ENCODE results near the gene IDH3B.
"Not testable (repeated sequence)": the region's sequence is repeated elsewhere in the genome, so short reads cannot be mapped to it uniquely, and the experiment has no call there.

The IDH3B gene

GRCh38 chr20:2698912-2699311 is 34.9 kb upstream of the IDH3B start:
- Histone ChIP-seq H2AFZ (ENCODE audit: low read depth, low read length) (no peak overlapping the region), H3K4me2 (ENCODE audit: low read length) (no peak overlapping the region), H3K79me2 (ENCODE audit: low read length) (no peaks in the 10 kb centered on the region), H3K36me3 (replicated peaks; ENCODE audit: low read depth, low read length) (no peaks in the 10 kb centered on the region), H3K27ac (ENCODE audit: low read length) (no peak overlapping the region), H3K4me1 (ENCODE audit: low read length) (no peaks in the 10 kb centered on the region), H3K9ac (ENCODE audit: low read length) (no peak overlapping the region), H3K27me3 (ENCODE audit: low read depth, low read length) (peaks cover 28% of the 10 kb centered on the region), H4K20me1 (ENCODE audit: insufficient read depth, low read length) (no peaks in the 10 kb centered on the region), H3K4me3 (ENCODE audit: low read length) (no peak overlapping the region), H3K9me3 (ENCODE audit: insufficient read depth, low read length) (no peaks in the 10 kb centered on the region)
- TF ChIP-seq, protein P1, sequence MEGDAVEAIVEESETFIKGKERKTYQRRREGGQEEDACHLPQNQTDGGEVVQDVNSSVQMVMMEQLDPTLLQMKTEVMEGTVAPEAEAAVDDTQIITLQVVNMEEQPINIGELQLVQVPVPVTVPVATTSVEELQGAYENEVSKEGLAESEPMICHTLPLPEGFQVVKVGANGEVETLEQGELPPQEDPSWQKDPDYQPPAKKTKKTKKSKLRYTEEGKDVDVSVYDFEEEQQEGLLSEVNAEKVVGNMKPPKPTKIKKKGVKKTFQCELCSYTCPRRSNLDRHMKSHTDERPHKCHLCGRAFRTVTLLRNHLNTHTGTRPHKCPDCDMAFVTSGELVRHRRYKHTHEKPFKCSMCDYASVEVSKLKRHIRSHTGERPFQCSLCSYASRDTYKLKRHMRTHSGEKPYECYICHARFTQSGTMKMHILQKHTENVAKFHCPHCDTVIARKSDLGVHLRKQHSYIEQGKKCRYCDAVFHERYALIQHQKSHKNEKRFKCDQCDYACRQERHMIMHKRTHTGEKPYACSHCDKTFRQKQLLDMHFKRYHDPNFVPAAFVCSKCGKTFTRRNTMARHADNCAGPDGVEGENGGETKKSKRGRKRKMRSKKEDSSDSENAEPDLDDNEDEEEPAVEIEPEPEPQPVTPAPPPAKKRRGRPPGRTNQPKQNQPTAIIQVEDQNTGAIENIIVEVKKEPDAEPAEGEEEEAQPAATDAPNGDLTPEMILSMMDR (IDR thresholded peaks at IDR 0.05; ENCODE audit: low read depth, low read length), result no peak
- TF ChIP-seq EZH2phosphoT487 (IDR thresholded peaks at IDR 0.05; ENCODE audit: low read depth), result no peak

- H3K9me3 ChIP-seq (ENCODE audit: insufficient read depth, low read length), result no peaks in the 10 kb centered on the region
- no peaks in the 10 kb centered on the region for H4K20me1 ChIP-seq (ENCODE audit: insufficient read depth, low read length)
- H3K4me3 ChIP-seq (ENCODE audit: low read length), result no peak overlapping the region
- no peak overlapping the region for H3K9ac ChIP-seq (ENCODE audit: low read length)
- no peak overlapping the region for H3K4me2 ChIP-seq (ENCODE audit: low read length)
- H3K79me2 ChIP-seq (ENCODE audit: low read length), result no peaks in the 10 kb centered on the region
- TF ChIP-seq, protein P1 (IDR thresholded peaks at IDR 0.05; ENCODE audit: low read depth, low read length), result no peak
- TF ChIP-seq EZH2phosphoT487 (IDR thresholded peaks at IDR 0.05; ENCODE audit: low read depth), result no peak
- H3K27me3 ChIP-seq (ENCODE audit: low read depth, low read length), result peaks cover 28% of the 10 kb centered on the region
- no peak overlapping the region for H2AFZ ChIP-seq (ENCODE audit: low read depth, low read length)
- no peaks in the 10 kb centered on the region for H3K36me3 ChIP-seq (replicated peaks; ENCODE audit: low read depth, low read length)
- no peak overlapping the region for H3K27ac ChIP-seq (ENCODE audit: low read length)
- H3K4me1 ChIP-seq (ENCODE audit: low read length), result no peaks in the 10 kb centered on the region
Observed at GRCh38 chr20:2698186-2698817, 34.3 kb upstream of the IDH3B start.

DNA sequence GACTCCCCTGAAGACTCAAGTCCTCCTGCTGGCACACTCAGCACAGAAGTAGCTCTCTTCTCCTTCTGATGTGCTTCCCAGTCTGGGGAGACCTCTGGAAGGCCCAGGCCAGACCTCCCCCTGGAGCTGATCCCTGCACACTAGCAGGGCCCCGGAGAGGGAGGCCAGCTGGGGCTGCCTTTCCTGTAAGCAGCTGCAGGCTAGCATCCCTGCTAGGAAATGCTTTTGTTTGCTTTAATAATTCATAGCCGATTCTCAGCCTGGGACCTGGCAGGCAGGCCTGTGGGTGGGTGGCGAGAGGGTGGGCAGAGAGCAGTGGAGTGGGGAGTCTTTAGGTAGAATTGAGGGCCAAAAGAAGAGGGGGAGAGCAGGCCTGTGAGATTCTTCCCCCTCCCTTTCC is 33.8 kb upstream of the IDH3B start:
- no peaks in the 10 kb centered on the region for H3K4me1 ChIP-seq (ENCODE audit: low read length)
- H3K4me3 ChIP-seq (ENCODE audit: low read length), result no peak overlapping the region
- no peak overlapping the region for H3K27ac ChIP-seq (ENCODE audit: low read length)
- TF ChIP-seq, protein P1 (IDR thresholded peaks at IDR 0.05; ENCODE audit: low read depth, low read length), result no peak
- TF ChIP-seq EZH2phosphoT487 (IDR thresholded peaks at IDR 0.05; ENCODE audit: low read depth), result no peak
- H2AFZ ChIP-seq (ENCODE audit: low read depth, low read length), result no peak overlapping the region
- no peak overlapping the region for H3K9ac ChIP-seq (ENCODE audit: low read length)
- no peaks in the 10 kb centered on the region for H3K79me2 ChIP-seq (ENCODE audit: low read length)
- no peaks in the 10 kb centered on the region for H3K9me3 ChIP-seq (ENCODE audit: insufficient read depth, low read length)
- peaks cover 28% of the 10 kb centered on the region for H3K27me3 ChIP-seq (ENCODE audit: low read depth, low read length)
- no peak overlapping the region for H3K4me2 ChIP-seq (ENCODE audit: low read length)
- H3K36me3 ChIP-seq (replicated peaks; ENCODE audit: low read depth, low read length), result no peaks in the 10 kb centered on the region
- no peaks in the 10 kb centered on the region for H4K20me1 ChIP-seq (ENCODE audit: insufficient read depth, low read length)

GRCh38 chr20:2696646-2697045 is 32.6 kb upstream of the IDH3B start:
- no peaks in the 10 kb centered on the region for H4K20me1 ChIP-seq (ENCODE audit: insufficient read depth, low read length)
- no peaks in the 10 kb centered on the region for H3K4me1 ChIP-seq (ENCODE audit: low read length)
- no peak overlapping the region for H2AFZ ChIP-seq (ENCODE audit: low read depth, low read length)
- H3K4me2 ChIP-seq (ENCODE audit: low read length), result no peak overlapping the region
- H3K79me2 ChIP-seq (ENCODE audit: low read length), result no peaks in the 10 kb centered on the region
- no peaks in the 10 kb centered on the region for H3K36me3 ChIP-seq (replicated peaks; ENCODE audit: low read depth, low read length)
- TF ChIP-seq, protein P1 (IDR thresholded peaks at IDR 0.05; ENCODE audit: low read depth, low read length), result no peak
- no peak for TF ChIP-seq EZH2phosphoT487 (IDR thresholded peaks at IDR 0.05; ENCODE audit: low read depth)
- H3K9ac ChIP-seq (ENCODE audit: low read length), result no peak overlapping the region
- no peak overlapping the region for H3K27ac ChIP-seq (ENCODE audit: low read length)
- H3K27me3 ChIP-seq (ENCODE audit: low read depth, low read length), result peaks cover 32% of the 10 kb centered on the region
- no peaks in the 10 kb centered on the region for H3K9me3 ChIP-seq (ENCODE audit: insufficient read depth, low read length)
- no peak overlapping the region for H3K4me3 ChIP-seq (ENCODE audit: low read length)

DNA sequence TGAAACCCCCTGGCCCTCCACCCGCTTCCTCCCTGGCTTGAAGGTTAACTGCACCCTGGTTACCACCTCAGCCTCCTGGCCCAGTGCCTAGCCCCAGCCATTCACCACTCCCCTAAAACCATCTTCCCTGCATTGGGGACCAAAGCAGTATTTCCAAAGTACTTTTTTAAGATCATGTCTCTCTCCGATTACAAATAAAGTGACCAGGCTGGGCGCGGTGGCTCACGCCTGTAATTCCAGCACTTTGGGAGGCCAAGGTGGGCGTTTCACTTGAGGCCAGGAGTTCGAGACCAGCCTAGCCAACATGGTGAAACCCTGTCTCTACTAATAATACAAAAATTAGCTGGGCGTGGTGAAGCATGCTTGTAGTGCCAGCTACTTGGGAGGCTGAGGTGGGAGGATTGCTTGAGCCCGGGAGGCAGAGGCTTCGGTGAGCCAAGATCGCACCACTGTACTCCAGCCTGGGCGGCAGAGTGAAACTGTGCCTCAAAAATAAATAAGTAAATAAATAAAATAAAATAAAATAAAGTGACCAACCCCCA is 32.0 kb upstream of the IDH3B start:
- H2AFZ ChIP-seq (ENCODE audit: low read depth, low read length); H3K27ac ChIP-seq (ENCODE audit: low read length); H3K4me3 ChIP-seq (ENCODE audit: low read length); H3K4me2 ChIP-seq (ENCODE audit: low read length); H3K9ac ChIP-seq (ENCODE audit: low read length); H4K20me1 ChIP-seq (ENCODE audit: insufficient read depth, low read length); H3K36me3 ChIP-seq (replicated peaks; ENCODE audit: low read depth, low read length); H3K9me3 ChIP-seq (ENCODE audit: insufficient read depth, low read length); H3K4me1 ChIP-seq (ENCODE audit: low read length); H3K79me2 ChIP-seq (ENCODE audit: low read length): not testable (repeated sequence)
- H3K27me3 ChIP-seq (ENCODE audit: low read depth, low read length), result peaks cover 32% of the 10 kb centered on the region
